ENCODE measurements around the gene ADCY2. TPM values are rescaled to one million over a fixed set of nuclear protein-coding genes. Genes with fewer than 3 reads are reported as not detected.

ADCY2 gene
- total RNA-seq, 2 experiments from 2014 or later, result not detected

GRCh38 chr5:7473668-7474215 is 77.8 kb downstream of the ADCY2 start:
- POLR2A ChIA-PET, result no interaction called here

GRCh38 chr5:7474821-7475403 is 79.0 kb downstream of the ADCY2 start:
- POLR2A ChIA-PET, result no interaction called here
- Mint-ChIP-seq H3K27ac (no peak overlapping the region), H3K4me3 (no peak overlapping the region), H3K9me3 (peaks cover 4% of the 10 kb centered on the region), H3K4me1 (no peaks in the 10 kb centered on the region), H3K36me3 (ENCODE audit: low read depth) (no peaks in the 10 kb centered on the region), H3K27me3 (no peaks in the 10 kb centered on the region)
- DNase-seq, result no peak
- CTCF ChIA-PET, result no interaction called here

More at GRCh38 chr5:7473668-7474215, 77.8 kb downstream of the ADCY2 start:
- CTCF ChIA-PET, result no interaction called here
- H3K36me3 Mint-ChIP-seq (ENCODE audit: low read depth), result no peaks in the 10 kb centered on the region
- no peak overlapping the region for H3K27ac Mint-ChIP-seq
- no peak overlapping the region for H3K4me3 Mint-ChIP-seq
- H3K9me3 Mint-ChIP-seq, result peaks cover 4% of the 10 kb centered on the region
- no peaks in the 10 kb centered on the region for H3K4me1 Mint-ChIP-seq
- H3K27me3 Mint-ChIP-seq, result no peaks in the 10 kb centered on the region
- DNase-seq, result no peak

GRCh38 chr5:7478459-7478858 is 82.5 kb downstream of the ADCY2 start:
- no peak overlapping the region for H3K4me3 Mint-ChIP-seq
- POLR2A ChIA-PET, result no interaction called here
- CTCF ChIA-PET, result no interaction called here
- H3K27me3 Mint-ChIP-seq, result no peaks in the 10 kb centered on the region
- H3K36me3 Mint-ChIP-seq (ENCODE audit: low read depth), result no peaks in the 10 kb centered on the region
- H3K27ac Mint-ChIP-seq, result no peak overlapping the region
- H3K9me3 Mint-ChIP-seq, result peaks cover 4% of the 10 kb centered on the region
- DNase-seq, result no peak
- H3K4me1 Mint-ChIP-seq, result no peaks in the 10 kb centered on the region

- no peaks in the 10 kb centered on the region for H3K36me3 Mint-ChIP-seq (ENCODE audit: low read depth)
- ChIA-PET POLR2A (no interaction called here), CTCF (no interaction called here)
- no peaks in the 10 kb centered on the region for H3K27me3 Mint-ChIP-seq
- no peak overlapping the region for H3K27ac Mint-ChIP-seq
- no peak for DNase-seq
- H3K4me1 Mint-ChIP-seq, result no peaks in the 10 kb centered on the region
- no peak overlapping the region for H3K4me3 Mint-ChIP-seq
- no peaks in the 10 kb centered on the region for H3K9me3 Mint-ChIP-seq
Observed at GRCh38 chr5:7488734-7489133, 92.8 kb downstream of the ADCY2 start.

GRCh38 chr5:7492371-7492770 is 96.4 kb downstream of the ADCY2 start:
- no peak overlapping the region for H3K27ac Mint-ChIP-seq
- no peaks in the 10 kb centered on the region for H3K36me3 Mint-ChIP-seq (ENCODE audit: low read depth)
- POLR2A ChIA-PET, result no interaction called here
- no peaks in the 10 kb centered on the region for H3K27me3 Mint-ChIP-seq
- CTCF ChIA-PET, result no interaction called here
- DNase-seq, result no peak
- no peaks in the 10 kb centered on the region for H3K9me3 Mint-ChIP-seq
- no peaks in the 10 kb centered on the region for H3K4me1 Mint-ChIP-seq
- no peak overlapping the region for H3K4me3 Mint-ChIP-seq

GRCh38 chr5:7493081-7493480 is 97.1 kb downstream of the ADCY2 start:
- no peaks in the 10 kb centered on the region for H3K4me1 Mint-ChIP-seq
- H3K9me3 Mint-ChIP-seq, result no peaks in the 10 kb centered on the region
- CTCF ChIA-PET, result no interaction called here
- no peak overlapping the region for H3K4me3 Mint-ChIP-seq
- POLR2A ChIA-PET, result no interaction called here
- no peak for DNase-seq
- no peaks in the 10 kb centered on the region for H3K27me3 Mint-ChIP-seq
- H3K27ac Mint-ChIP-seq, result no peak overlapping the region
- H3K36me3 Mint-ChIP-seq (ENCODE audit: low read depth), result no peaks in the 10 kb centered on the region

- Mint-ChIP-seq H3K36me3 (ENCODE audit: low read depth) (no peaks in the 10 kb centered on the region), H3K4me1 (no peaks in the 10 kb centered on the region), H3K27me3 (no peaks in the 10 kb centered on the region), H3K27ac (no peak overlapping the region), H3K4me3 (no peak overlapping the region), H3K9me3 (no peaks in the 10 kb centered on the region)
- POLR2A ChIA-PET, result no interaction called here
- CTCF ChIA-PET, result no interaction called here
- no peak for DNase-seq
Observed at GRCh38 chr5:7493622-7494021, 97.7 kb downstream of the ADCY2 start.

- ChIA-PET CTCF (no interaction called here), POLR2A (no interaction called here)
- no peak for DNase-seq
- Mint-ChIP-seq H3K4me3 (no peak overlapping the region), H3K36me3 (ENCODE audit: low read depth) (no peaks in the 10 kb centered on the region), H3K9me3 (no peaks in the 10 kb centered on the region), H3K27ac (no peak overlapping the region), H3K27me3 (no peaks in the 10 kb centered on the region), H3K4me1 (no peaks in the 10 kb centered on the region)
Observed at GRCh38 chr5:7494481-7495130, 98.7 kb downstream of the ADCY2 start.

GRCh38 chr5:7495131-7495517 is 99.2 kb downstream of the ADCY2 start:
- H3K27ac Mint-ChIP-seq, result no peak overlapping the region
- CTCF ChIA-PET, result no interaction called here
- H3K9me3 Mint-ChIP-seq, result no peaks in the 10 kb centered on the region
- no peak overlapping the region for H3K4me3 Mint-ChIP-seq
- H3K27me3 Mint-ChIP-seq, result no peaks in the 10 kb centered on the region
- no peak for DNase-seq
- no peaks in the 10 kb centered on the region for H3K36me3 Mint-ChIP-seq (ENCODE audit: low read depth)
- H3K4me1 Mint-ChIP-seq, result no peaks in the 10 kb centered on the region
- POLR2A ChIA-PET, result no interaction called here

GRCh38 chr5:7500256-7500655 is 104.3 kb downstream of the ADCY2 start:
- ChIA-PET POLR2A (no interaction called here), CTCF (no interaction called here)
- H3K4me3 Mint-ChIP-seq, result no peak overlapping the region
- no peaks in the 10 kb centered on the region for H3K4me1 Mint-ChIP-seq
- peaks cover 3% of the 10 kb centered on the region for H3K9me3 Mint-ChIP-seq
- no peak overlapping the region for H3K27ac Mint-ChIP-seq
- no peaks in the 10 kb centered on the region for H3K36me3 Mint-ChIP-seq (ENCODE audit: low read depth)
- no peaks in the 10 kb centered on the region for H3K27me3 Mint-ChIP-seq
- no peak for DNase-seq

GRCh38 chr5:7501061-7501460 is 105.1 kb downstream of the ADCY2 start:
- no peak for DNase-seq
- H3K36me3 Mint-ChIP-seq (ENCODE audit: low read depth), result no peaks in the 10 kb centered on the region

GRCh38 chr5:7503564-7503963 is 107.6 kb downstream of the ADCY2 start:
- Mint-ChIP-seq H3K4me1 (no peaks in the 10 kb centered on the region), H3K4me3 (no peak overlapping the region), H3K36me3 (ENCODE audit: low read depth) (no peaks in the 10 kb centered on the region), H3K27me3 (no peaks in the 10 kb centered on the region), H3K27ac (no peak overlapping the region), H3K9me3 (peaks cover 3% of the 10 kb centered on the region)
- CTCF ChIA-PET, result no interaction called here
- POLR2A ChIA-PET, result no interaction called here
- no peak for DNase-seq

More at GRCh38 chr5:7501061-7501460, 105.1 kb downstream of the ADCY2 start:
- no peak overlapping the region for H3K4me3 Mint-ChIP-seq
- peaks cover 3% of the 10 kb centered on the region for H3K9me3 Mint-ChIP-seq
- no peaks in the 10 kb centered on the region for H3K27me3 Mint-ChIP-seq
- no peak overlapping the region for H3K27ac Mint-ChIP-seq
- ChIA-PET CTCF (no interaction called here), POLR2A (no interaction called here)
- no peaks in the 10 kb centered on the region for H3K4me1 Mint-ChIP-seq

- no peaks in the 10 kb centered on the region for H3K27me3 Mint-ChIP-seq
- POLR2A ChIA-PET, result no interaction called here
- H3K4me1 Mint-ChIP-seq, result no peaks in the 10 kb centered on the region
- H3K36me3 Mint-ChIP-seq (ENCODE audit: low read depth), result no peaks in the 10 kb centered on the region
- H3K4me3 Mint-ChIP-seq, result no peak overlapping the region
- no peaks in the 10 kb centered on the region for H3K9me3 Mint-ChIP-seq
- no peak for DNase-seq
- H3K27ac Mint-ChIP-seq, result no peak overlapping the region
- CTCF ChIA-PET, result no interaction called here
Observed at GRCh38 chr5:7515284-7515914, 119.5 kb downstream of the ADCY2 start.

GRCh38 chr5:7516253-7516652 is 120.3 kb downstream of the ADCY2 start:
- ChIA-PET POLR2A (no interaction called here), CTCF (no interaction called here)
- H3K36me3 Mint-ChIP-seq (ENCODE audit: low read depth), result no peaks in the 10 kb centered on the region
- no peaks in the 10 kb centered on the region for H3K4me1 Mint-ChIP-seq
- DNase-seq, result no peak
- no peaks in the 10 kb centered on the region for H3K9me3 Mint-ChIP-seq
- H3K27me3 Mint-ChIP-seq, result no peaks in the 10 kb centered on the region
- H3K27ac Mint-ChIP-seq, result no peak overlapping the region
- no peak overlapping the region for H3K4me3 Mint-ChIP-seq

Data from activated CD4-positive, alpha-beta memory T cell treated with anti-CD3 and anti-CD28 coated beads, Interleukin-2, amount 10 ng/mL, durations not matched to agents 7 days and 5 days (primary cell).